Pancreas (tissue), 10 donors: ENCODE results near the gene LHPP. TPM values are rescaled to one million over a fixed set of nuclear protein-coding genes. Genes with fewer than 3 reads are reported as not detected.

ENCODE experiments used
- ATAC-seq, 4 donors: fragments of 200-7000 bp; cut with Tn5 transposase; one replicate each; pipeline versions ENCODE4 v1.8.0 to v1.9.1; 2020; ENCODE audit warnings: mild to moderate bottlenecking in 4 of 4, moderate library complexity in 4 of 4
- DNase-seq, 6 donors: peaks; one replicate each; pipeline ENCODE4 v3.0.0-alpha.2; 2020
- FAIRE-seq: peaks from 2 replicates; lab custom pipeline; 2012; peaks lifted over from hg19 to GRCh38; lab: Jason Lieb, UNC
- H3K27ac ChIP-seq, 4 donors: fragments of 200-600 bp; sonication (generic); 1 replicate in 3 of 4; 2 replicates in 1 of 4; pipeline versions ENCODE4 v1.5.0 to v1.8.0; 2020
- H3K27me3 ChIP-seq, 4 donors: fragments of 200-600 bp; one replicate each; pipeline ENCODE4 v1.8.0; 2021
- H3K36me3 ChIP-seq, 3 donors: fragments of 200-600 bp; sonication (generic) in 1 of 3; one replicate each; pipeline versions ENCODE4 v1.5.0 to v1.8.0; 2020 to 2021
- H3K4me1 ChIP-seq, 3 donors: fragments of 200-600 bp; one replicate each; pipeline ENCODE4 v1.8.0; 2021
- H3K4me3 ChIP-seq, 4 donors: fragments of 200-600 bp; sonication (generic) in 2 of 4; one replicate each; pipeline versions ENCODE4 v1.5.0 to v1.8.0; 2020 to 2021
- H3K9me3 ChIP-seq, 4 donors: fragments of 200-600 bp; one replicate each; pipeline ENCODE4 v1.8.0; 2021
- WGBS, 2 donors: extraction: QIAGEN DNeasy Blood & Tissue Kit; methylation state at CpG; one replicate each; pipeline ENCODE4 v1.1.7; 2013; 5-methylcytosine and 5-hydroxymethylcytosine counted together
- intact Hi-C, 3 donors: fragments of 100-400 bp; cut with DNase I; formaldehyde crosslinking; loops; one replicate each; pipeline versions ENCODE4 v1.11.1 to v1.14.2; 2022
- polyA plus RNA-seq, 2 donors: library from polyadenylated mRNA; stranded (reverse); fragments of 200-250 nt; gene quantifications; one replicate each; pipeline ENCODE4 v1.2.3, GENCODE V29; 2013
- total RNA-seq, 6 donors: library from RNA; stranded (reverse); fragmentation: NEBNext Ultra II Directional in 4 of 6; extraction: Animal tissue kit (Norgen Biotek cat#: 25700) in 4 of 6; gene quantifications; one replicate each; pipeline versions ENCODE4 v1.2.1 to v1.2.4, GENCODE V29; 2021 to 2023
- TF ChIP-seq, protein P1 (sequence below), 4 donors: fragments of 200-600 bp; sonication (generic) in 3 of 4; IDR thresholded peaks; one replicate each; pipeline versions ENCODE4 v1.5.0 to v1.8.0; 2021; ENCODE audit warnings: antibody characterized with exemption in 4 of 4
- donor health status: healthy with polysubstance abuse.
- donor health status: DM: no; HTN: no; CAD: no; lungs with moderate emphysema.
- donor health status: DM: no; HTN: no; CAD: no.
- donor health status: control.
- donor health status: control.
- donor health status: Bipolar disorder and iron deficiency.
- donor health status: DM: yes; HTN: yes; CAD: no.
- donor health status: DM: no; HTN: no; CAD: no.
- donor health status: DM: no; HTN: no; CAD: no.
- donor health status: DM: yes; HTN: yes; CAD: no.

LHPP gene
- total and polyA plus RNA-seq, 8 donors = 5.3 to 10.8 (median 7.8) TPM

DNA sequence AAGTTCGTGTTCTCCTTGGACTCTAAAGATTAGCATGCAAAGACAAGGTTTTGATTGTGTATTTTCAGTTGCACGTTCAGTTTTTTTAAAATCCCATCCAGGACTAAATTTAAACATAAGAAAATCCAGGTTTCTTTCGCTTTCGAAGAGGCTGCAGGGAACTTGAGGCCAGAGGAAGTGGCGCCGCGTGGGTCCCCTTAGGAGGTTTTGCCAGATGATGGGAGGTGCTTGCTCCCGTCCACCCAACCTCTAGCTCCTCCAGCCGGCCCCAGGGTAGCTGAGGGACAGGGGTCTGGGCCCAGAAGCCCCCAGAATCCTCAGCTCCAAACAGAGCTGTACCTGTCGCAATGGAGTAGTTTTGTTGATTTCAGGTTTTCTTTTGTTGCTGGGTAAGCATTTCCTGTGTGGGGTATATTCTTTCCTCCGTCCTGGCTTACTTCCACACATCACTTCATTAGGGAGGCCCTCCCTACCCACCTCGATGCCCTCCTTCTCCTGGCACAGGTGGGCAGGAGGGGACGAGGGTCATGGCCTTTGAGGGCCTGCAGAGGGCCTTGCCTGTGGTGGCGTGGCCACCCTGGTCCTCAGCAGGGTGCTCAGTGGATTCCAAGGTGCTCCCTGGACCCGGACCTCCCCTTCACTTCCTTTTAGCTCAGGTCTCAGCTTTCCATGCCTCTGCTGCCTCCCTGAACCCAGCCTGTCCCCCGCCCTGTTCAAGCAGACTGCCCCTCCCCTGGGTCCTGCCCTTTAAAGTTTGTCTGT is 32.6 kb downstream of the LHPP start:
- TF ChIP-seq, protein P1, sequence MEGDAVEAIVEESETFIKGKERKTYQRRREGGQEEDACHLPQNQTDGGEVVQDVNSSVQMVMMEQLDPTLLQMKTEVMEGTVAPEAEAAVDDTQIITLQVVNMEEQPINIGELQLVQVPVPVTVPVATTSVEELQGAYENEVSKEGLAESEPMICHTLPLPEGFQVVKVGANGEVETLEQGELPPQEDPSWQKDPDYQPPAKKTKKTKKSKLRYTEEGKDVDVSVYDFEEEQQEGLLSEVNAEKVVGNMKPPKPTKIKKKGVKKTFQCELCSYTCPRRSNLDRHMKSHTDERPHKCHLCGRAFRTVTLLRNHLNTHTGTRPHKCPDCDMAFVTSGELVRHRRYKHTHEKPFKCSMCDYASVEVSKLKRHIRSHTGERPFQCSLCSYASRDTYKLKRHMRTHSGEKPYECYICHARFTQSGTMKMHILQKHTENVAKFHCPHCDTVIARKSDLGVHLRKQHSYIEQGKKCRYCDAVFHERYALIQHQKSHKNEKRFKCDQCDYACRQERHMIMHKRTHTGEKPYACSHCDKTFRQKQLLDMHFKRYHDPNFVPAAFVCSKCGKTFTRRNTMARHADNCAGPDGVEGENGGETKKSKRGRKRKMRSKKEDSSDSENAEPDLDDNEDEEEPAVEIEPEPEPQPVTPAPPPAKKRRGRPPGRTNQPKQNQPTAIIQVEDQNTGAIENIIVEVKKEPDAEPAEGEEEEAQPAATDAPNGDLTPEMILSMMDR (IDR thresholded peaks at IDR 0.05) = no peak
- Histone ChIP-seq H3K9me3 (no peaks in the 10 kb centered on the region), H3K27ac (no peak overlapping the region), H3K4me3 (no peak overlapping the region), H3K4me1 (no peaks in the 10 kb centered on the region), H3K27me3 (no peaks in the 10 kb centered on the region), H3K36me3 (no peaks in the 10 kb centered on the region)
- ATAC-seq (peak in 2 of 4 donors; percentile 40 to 46), FAIRE-seq (no peak), DNase-seq (no peak)
- 78 to 81% methylated on average over 15 to 16 of the region's 16 CpGs for WGBS, 2 donors
- intact Hi-C loops = no loop called here

DNA sequence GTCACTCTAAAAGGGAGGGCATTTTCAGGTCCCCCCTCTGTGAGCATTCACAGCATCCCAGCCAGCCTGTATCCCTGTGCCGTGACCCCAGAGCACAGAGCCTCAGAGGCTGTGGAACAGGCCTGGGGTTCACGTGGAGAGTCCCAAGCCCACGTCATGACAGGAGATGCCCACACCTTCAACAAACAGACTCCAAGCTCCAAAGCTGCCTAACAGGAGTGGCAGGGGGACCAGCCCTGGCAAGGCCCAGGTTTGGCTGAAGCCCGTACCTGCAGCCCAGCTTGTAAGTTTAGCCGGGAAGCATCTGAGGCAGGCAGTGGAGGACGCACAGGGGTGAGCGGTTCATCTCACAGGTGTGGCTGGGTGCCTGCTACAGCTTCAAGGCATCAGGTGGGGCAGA is 33.5 kb downstream of the LHPP start:
- TF ChIP-seq, protein P1 (IDR thresholded peaks at IDR 0.05) = no peak
- WGBS, 2 donors = 96% methylated on average over 7 of the region's 7 CpGs
- no peaks in the 10 kb centered on the region for H3K4me1 ChIP-seq
- no peak overlapping the region for H3K27ac ChIP-seq
- intact Hi-C loops = no loop called here
- no peak for FAIRE-seq
- H3K9me3 ChIP-seq = no peaks in the 10 kb centered on the region
- H3K36me3 ChIP-seq = no peaks in the 10 kb centered on the region
- H3K27me3 ChIP-seq = no peaks in the 10 kb centered on the region
- no peak for ATAC-seq
- no peak overlapping the region for H3K4me3 ChIP-seq
- DNase-seq = no peak

DNA sequence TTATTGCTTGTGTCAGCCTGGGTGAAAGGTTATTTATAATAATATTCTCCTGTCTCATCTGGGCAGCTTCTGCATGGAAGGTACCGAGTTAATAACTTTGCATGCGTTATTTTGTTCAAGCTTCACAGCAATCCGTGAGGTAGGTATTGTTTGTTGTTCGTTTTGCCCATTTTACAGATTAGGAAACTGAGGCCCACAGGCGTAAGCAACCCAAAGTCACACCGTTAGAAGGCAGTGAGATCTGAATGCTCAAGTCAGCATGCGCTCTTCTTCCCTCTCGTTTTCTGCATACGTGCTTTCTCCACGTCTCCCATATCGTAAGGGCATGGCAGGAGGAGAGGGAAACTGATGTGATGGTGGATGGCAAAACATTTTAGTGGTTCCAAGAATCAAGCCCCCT is 34.1 kb downstream of the LHPP start:
- intact Hi-C loops = no loop called here
- TF ChIP-seq, protein P1 (IDR thresholded peaks at IDR 0.05) = no peak
- no peaks in the 10 kb centered on the region for H3K4me1 ChIP-seq
- FAIRE-seq = no peak
- 94 to 97% methylated on average over 11 of the region's 11 CpGs for WGBS, 2 donors
- H3K36me3 ChIP-seq = no peaks in the 10 kb centered on the region
- DNase-seq = no peak
- H3K27ac ChIP-seq = no peak overlapping the region
- H3K4me3 ChIP-seq = no peak overlapping the region
- ATAC-seq = no peak
- H3K9me3 ChIP-seq = no peaks in the 10 kb centered on the region
- H3K27me3 ChIP-seq = no peaks in the 10 kb centered on the region

DNA sequence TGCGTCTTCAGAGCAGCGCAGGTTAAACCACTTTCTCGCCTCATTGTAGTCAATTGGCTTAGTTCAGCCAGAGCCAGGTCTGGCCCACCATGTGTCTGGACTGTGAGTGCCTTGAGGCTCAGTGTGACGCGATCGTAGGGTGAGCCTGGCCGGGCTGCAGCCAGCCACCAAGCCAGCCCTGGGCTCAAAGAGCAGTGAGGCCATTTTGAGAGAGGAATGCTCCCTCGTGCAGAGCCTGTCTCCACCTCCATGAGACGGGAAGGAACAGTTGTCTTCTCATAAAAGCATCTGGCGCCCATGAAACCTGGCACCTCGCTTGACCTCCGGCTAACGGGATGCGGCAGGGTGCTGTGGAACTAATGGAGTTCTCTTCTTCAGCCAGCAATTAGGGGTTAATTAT is 34.5 kb downstream of the LHPP start:
- no peak overlapping the region for H3K4me3 ChIP-seq
- no peaks in the 10 kb centered on the region for H3K4me1 ChIP-seq
- H3K9me3 ChIP-seq = no peaks in the 10 kb centered on the region
- DNase-seq (no peak), FAIRE-seq (no peak), ATAC-seq (no peak)
- no peak overlapping the region for H3K27ac ChIP-seq
- TF ChIP-seq, protein P1 (IDR thresholded peaks at IDR 0.05) = no peak
- intact Hi-C loops = no loop called here
- no peaks in the 10 kb centered on the region for H3K27me3 ChIP-seq
- 91 to 93% methylated on average over 14 of the region's 14 CpGs for WGBS, 2 donors
- H3K36me3 ChIP-seq = no peaks in the 10 kb centered on the region

DNA sequence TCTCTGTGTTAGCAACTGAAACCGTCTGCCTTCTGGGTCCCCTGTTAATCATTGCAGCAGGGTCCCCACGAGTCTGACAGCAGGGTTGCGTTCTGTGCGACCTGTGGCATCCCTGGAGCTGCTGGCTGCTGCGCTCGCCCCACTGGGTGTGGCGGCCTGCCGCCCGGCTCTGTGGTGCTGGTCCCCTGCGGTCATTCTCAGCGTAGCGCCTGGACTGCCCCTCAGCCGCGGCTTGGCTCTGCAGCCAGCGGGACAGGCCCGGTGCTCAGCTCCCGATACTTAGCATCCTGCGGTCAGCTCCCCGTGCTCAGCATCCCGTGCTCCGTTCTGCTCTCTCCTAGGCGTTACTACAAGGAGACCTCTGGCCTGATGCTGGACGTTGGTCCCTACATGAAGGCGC is 35.0 kb downstream of the LHPP start:
- no peak overlapping the region for H3K27ac ChIP-seq

More for the DNA sequence above, 35.0 kb downstream of the LHPP start:
- no peaks in the 10 kb centered on the region for H3K27me3 ChIP-seq
- FAIRE-seq (no peak), ATAC-seq (no peak), DNase-seq (no peak)
- H3K9me3 ChIP-seq = no peaks in the 10 kb centered on the region
- TF ChIP-seq, protein P1 (IDR thresholded peaks at IDR 0.05) = no peak
- no peaks in the 10 kb centered on the region for H3K4me1 ChIP-seq
- no peak overlapping the region for H3K4me3 ChIP-seq
- WGBS, 2 donors = 92% methylated on average over 24 of the region's 24 CpGs
- no peaks in the 10 kb centered on the region for H3K36me3 ChIP-seq
- intact Hi-C loops = no loop called here
